HG03135 (cell line): Measurements from ENCODE around the gene DEPDC1B.
"Not testable (repeated sequence)": the region's sequence is repeated elsewhere in the genome, so short reads cannot be mapped to it uniquely, and the experiment has no call there.

Experiments used
- ATAC-seq: cut with Tn5 transposase; IDR thresholded peaks from one replicate; pipeline ENCODE4 v1.9.1; 2021; ENCODE audit warnings: mild to moderate bottlenecking, moderate library complexity; ENCODE audit not compliant: unreplicated experiment

DEPDC1B gene

GRCh38 chr5:60700416-60700757 is 421 bp upstream of the DEPDC1B start:
- ATAC-seq: peak; percentile 31

GRCh38 chr5:60699288-60699608 is 718 bp downstream of the DEPDC1B start:
- no peak for ATAC-seq

DNA sequence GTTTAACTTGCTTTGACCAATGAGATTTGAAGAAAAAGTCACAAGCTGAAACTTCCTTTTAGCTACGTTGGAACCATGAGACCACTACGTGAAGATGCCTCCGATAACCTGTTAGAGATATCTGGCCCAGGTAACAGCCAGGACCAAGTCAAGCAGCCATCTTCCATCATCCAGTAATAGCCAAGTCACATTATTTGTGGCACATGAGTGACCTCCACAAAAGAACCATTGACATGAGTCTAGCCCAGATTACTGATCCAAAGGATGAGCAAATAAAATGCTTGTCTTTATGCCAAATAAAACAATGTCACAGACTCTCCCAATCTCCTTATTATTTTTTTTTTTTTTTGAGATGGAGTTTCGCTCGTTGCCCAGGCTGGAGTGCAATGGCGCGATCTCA is 1.6 kb downstream of the DEPDC1B start:
- ATAC-seq: no peak

DNA sequence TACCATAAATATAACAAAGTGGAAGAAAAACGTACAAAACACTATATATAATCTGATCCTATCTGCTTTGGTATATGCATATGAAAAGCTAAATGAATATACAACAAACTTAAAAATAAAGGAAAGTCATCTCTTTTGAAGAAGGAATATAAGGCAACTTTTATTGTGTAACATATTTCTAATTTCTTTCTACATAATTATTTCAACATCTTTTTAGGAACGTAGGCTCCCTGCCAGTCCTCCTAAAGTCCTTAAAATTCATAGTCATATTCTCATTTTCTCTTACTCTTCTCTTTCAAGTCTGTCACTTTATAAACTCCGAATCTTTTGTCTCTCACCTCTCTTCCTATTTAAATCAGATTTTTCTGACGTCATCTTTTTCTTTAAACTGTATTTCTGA is 9.6 kb downstream of the DEPDC1B start:
- no peak for ATAC-seq

DNA sequence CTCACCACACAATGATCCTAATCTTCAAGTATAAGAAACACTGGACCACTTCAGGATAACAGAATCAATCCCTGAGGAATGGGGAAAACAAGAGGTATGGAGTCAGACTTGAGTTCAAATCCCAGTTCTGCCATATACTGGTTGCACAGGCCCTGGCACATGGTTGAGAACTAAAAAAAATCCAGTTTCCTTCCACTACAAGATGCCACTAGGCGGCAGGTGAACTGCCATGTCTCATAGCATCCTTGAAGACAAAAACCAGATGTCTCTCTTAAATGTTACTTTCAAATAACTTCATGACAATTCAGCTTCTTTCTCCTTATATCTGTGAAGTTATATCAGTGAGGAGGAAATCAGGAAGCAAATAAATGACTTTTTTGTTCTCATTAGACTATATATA is 11.0 kb downstream of the DEPDC1B start:
- ATAC-seq: no peak

GRCh38 chr5:60687927-60688720 is 11.8 kb downstream of the DEPDC1B start:
- ATAC-seq: peak; percentile 97

- no peak for ATAC-seq
These were observed 13.8 kb downstream of the DEPDC1B start for GRCh38 chr5:60686157-60686556.

DNA sequence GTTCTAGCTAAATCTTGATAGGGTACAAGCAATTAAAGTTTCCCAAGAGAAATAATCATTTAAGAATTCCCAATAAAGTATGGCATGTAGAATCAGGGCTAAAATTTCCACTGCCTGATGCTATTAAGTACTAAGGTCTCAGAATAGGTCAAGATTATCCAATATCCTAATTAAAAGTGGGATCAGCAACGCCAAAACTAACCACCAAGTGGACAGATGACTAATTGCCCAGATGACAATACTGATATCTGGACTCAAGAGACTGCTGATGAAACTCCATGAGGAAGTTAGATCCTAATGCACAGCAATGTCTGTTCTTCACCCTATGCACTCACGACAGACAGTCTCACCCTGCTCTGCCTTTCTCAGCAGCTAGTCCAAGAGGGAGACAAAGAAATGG is 14.3 kb downstream of the DEPDC1B start:
- ATAC-seq: no peak

- ATAC-seq: no peak
These were observed 14.9 kb downstream of the DEPDC1B start for GRCh38 chr5:60685028-60685427.

- not testable (repeated sequence) for ATAC-seq
These were observed 18.0 kb downstream of the DEPDC1B start for GRCh38 chr5:60682007-60682406.

DNA sequence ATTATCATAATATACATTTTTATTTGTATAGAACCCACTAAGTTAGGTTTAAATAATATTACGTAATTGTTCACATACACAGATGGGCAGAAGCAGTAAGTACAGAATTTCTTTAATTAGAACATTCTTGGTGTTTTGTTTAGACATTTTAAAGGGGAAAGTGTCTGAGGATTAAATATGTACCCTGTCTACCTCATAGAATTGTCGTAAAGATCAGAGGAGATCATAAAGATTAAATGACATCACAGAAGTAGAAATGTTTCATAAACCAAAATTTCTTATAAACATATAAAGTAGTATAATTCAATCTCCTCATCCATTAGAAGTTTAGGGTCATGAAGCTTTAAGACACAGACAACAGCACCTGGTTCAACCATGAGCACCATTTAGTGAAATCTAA is 20.1 kb downstream of the DEPDC1B start:
- no peak for ATAC-seq

- no peak for ATAC-seq
These were observed 21.9 kb downstream of the DEPDC1B start for GRCh38 chr5:60677850-60678664.

- no peak for ATAC-seq
These were observed 24.7 kb downstream of the DEPDC1B start for GRCh38 chr5:60675286-60675685.

DNA sequence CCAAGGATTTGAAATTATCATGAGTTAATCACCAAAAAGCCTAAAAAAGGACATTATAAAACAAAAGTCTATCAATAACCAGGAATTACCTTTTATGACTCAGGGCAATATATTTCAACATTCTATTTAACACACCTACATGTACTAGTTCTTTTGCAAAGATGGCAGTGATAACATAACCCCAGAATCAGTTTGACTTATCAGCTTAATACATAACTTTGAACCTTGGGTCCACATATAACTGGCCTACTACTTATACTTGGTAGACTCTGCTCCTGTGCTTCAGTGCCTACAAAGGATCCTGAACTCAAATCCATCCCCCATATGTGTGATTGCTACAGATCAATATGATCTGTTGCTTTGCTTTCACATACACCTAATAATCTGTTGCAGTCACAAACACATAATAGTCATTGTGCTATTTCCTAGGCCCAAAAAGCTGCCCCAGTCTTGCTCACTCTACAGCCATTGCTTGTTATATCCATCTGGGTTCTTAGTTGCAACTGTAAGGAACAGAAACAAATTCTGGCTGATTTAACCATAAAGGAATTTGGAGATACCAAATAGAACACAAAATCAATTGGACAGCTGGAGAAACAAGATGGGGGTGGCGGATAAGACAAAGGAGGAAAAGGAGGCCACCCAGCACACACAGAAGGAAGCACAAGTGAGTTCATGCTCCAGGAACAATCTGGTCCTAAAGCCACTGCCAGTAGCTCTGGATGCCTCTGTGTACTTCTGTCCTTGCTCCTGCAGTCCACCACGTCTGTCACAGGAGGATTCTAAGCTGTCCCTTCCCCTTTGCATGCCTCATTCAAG is 25.5 kb downstream of the DEPDC1B start:
- ATAC-seq: no peak

GRCh38 chr5:60673334-60673733 is 26.6 kb downstream of the DEPDC1B start:
- ATAC-seq: no peak

GRCh38 chr5:60672693-60673264 is 27.2 kb downstream of the DEPDC1B start:
- ATAC-seq: no peak

DNA sequence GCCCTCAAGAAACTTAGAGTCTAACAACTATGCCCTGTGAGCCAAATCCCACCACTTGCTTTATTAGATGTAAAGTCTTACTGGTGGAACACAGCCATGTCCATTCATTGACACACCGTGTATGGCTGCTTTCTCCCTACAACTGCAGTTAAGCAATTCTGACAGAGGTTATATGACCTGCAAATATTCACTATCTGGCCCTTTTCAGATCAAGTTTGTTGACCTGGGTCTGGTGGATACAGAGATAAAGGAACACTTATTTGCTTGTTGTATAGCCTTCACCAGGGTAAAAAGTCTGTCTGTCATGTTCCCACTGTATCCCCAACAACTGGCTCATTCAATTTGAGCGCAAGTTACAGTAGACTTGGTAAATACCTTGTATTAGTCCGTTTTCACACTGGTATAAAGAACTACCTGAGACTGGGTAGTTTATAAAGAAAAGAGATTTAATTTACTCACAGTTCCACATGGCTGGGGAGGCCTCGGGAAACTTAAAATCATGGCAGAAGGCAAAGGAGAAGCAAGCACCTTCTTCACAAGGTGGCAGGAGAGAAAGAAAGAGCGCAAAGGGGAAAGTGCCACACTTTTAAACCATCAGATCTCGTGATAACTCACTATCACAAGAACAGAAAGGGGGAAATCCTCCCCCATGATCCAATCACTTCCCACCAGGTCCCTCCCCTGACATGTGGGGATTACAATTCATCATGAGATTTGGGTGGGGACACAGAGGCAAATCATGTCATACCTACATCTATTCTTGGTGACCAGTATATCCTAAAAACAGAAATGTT is 27.9 kb downstream of the DEPDC1B start:
- ATAC-seq: no peak

DNA sequence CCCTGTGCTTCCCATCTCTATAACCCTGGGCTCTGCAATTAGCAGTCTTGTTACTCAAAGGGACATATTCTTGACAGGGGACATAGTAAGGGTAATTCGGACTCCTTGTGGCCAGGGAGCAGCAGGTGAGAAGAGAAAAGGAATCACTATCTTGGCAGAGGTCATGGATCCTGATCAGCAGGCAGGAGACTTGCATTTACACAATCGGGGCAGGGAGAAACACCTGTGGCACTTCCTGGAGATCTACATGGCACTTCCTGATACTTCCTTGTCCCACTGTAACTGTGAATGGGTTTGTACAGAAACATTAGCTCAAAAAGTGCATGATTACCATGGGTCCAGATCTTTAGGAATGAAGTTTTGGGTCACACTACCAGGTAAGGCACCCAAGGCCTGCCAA is 29.2 kb downstream of the DEPDC1B start:
- ATAC-seq: no peak

DNA sequence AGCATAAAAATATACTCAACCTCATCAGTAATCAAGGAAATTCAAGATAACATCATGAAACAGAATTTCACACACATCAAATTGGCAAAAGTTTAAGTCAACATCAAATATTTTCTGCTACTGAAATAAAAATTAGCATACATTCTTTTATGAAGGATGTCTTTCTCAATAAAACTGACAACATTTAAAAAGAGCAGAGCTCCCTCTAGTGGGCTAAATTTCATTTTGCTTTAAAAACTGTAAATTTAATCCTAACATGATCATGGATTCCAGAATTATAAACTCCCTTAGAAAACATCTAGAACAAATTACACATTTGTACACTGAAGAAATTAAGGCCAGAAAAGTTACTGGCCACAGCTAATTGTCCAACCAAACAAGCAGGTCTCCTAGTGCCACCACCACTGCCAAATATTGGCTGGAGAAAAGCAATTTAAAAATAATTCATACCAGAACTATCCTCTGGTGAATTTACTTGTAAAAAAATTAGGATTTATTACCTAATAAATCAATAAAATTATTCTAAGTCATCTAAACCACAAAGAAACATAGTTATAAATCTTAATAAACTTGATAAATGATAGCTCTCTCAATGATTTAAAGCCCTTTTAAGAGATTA is 31.2 kb downstream of the DEPDC1B start:
- no peak for ATAC-seq
